ENCODE results near the gene FBLN1. TPM values are rescaled to one million over a fixed set of nuclear protein-coding genes. Genes with fewer than 3 reads are reported as not detected.
A peak's percentile ranks its signal among the peaks of the same experiment; 100 is the strongest.

The FBLN1 gene
- total RNA-seq, 2 donors from 2014 or later = 92.8 to 354 TPM

- no peaks in the 10 kb centered on the region for H3K27me3 ChIP-seq
- peak overlapping the region in 1 of 2 donors; percentile 45 for H3K27ac ChIP-seq
- no peak for TF ChIP-seq CTCF (IDR thresholded peaks at IDR 0.05)
- H3K9me3 ChIP-seq = no peaks in the 10 kb centered on the region
- peaks cover 0 to 50% of the 10 kb centered on the region in 2 donors for H3K4me1 ChIP-seq
- no peaks in the 10 kb centered on the region for H3K36me3 ChIP-seq
- no peak for DNase-seq (ENCODE audit: low spot score)
- no peak overlapping the region for H3K4me3 ChIP-seq
These were observed 13.0 kb downstream of the FBLN1 start for GRCh38 chr22:45515676-45516075.

GRCh38 chr22:45516163-45516562 is 13.5 kb downstream of the FBLN1 start:
- Histone ChIP-seq H3K36me3 (no peaks in the 10 kb centered on the region), H3K27ac (peak overlapping the region in 1 of 2 donors; percentile 45), H3K4me3 (no peak overlapping the region), H3K9me3 (no peaks in the 10 kb centered on the region), H3K4me1 (peaks cover 0 to 45% of the 10 kb centered on the region in 2 donors), H3K27me3 (no peaks in the 10 kb centered on the region)
- TF ChIP-seq CTCF (IDR thresholded peaks at IDR 0.05) = no peak
- DNase-seq (ENCODE audit: low spot score) = no peak

GRCh38 chr22:45516923-45517675 is 14.4 kb downstream of the FBLN1 start:
- H3K4me3 ChIP-seq = no peak overlapping the region
- TF ChIP-seq CTCF (IDR thresholded peaks at IDR 0.05) = no peak
- no peaks in the 10 kb centered on the region for H3K27me3 ChIP-seq
- peaks cover 0 to 42% of the 10 kb centered on the region in 2 donors for H3K4me1 ChIP-seq
- peaks cover 1% of the 10 kb centered on the region for H3K36me3 ChIP-seq
- H3K9me3 ChIP-seq = no peaks in the 10 kb centered on the region
- no peak for DNase-seq (ENCODE audit: low spot score)
- H3K27ac ChIP-seq = peak overlapping the region in 1 of 2 donors; percentile 40

GRCh38 chr22:45518136-45518535 is 15.5 kb downstream of the FBLN1 start:
- no peaks in the 10 kb centered on the region for H3K9me3 ChIP-seq
- DNase-seq (ENCODE audit: low spot score) = no peak
- H3K27ac ChIP-seq = no peak overlapping the region
- no peaks in the 10 kb centered on the region for H3K27me3 ChIP-seq
- H3K4me1 ChIP-seq = peaks cover 0 to 36% of the 10 kb centered on the region in 2 donors
- H3K4me3 ChIP-seq = no peak overlapping the region
- no peak for TF ChIP-seq CTCF (IDR thresholded peaks at IDR 0.05)
- H3K36me3 ChIP-seq = peaks cover 9% of the 10 kb centered on the region

GRCh38 chr22:45518580-45518991 is 15.9 kb downstream of the FBLN1 start:
- H3K36me3 ChIP-seq = peaks cover 9% of the 10 kb centered on the region
- H3K27ac ChIP-seq = no peak overlapping the region
- TF ChIP-seq CTCF (IDR thresholded peaks at IDR 0.05) = no peak
- no peaks in the 10 kb centered on the region for H3K9me3 ChIP-seq
- H3K4me1 ChIP-seq = peaks cover 0 to 36% of the 10 kb centered on the region in 2 donors
- no peak for DNase-seq (ENCODE audit: low spot score)
- no peak overlapping the region for H3K4me3 ChIP-seq
- H3K27me3 ChIP-seq = no peaks in the 10 kb centered on the region

All from right atrium auricular region (tissue), 2 donors.